Mesothelial cell of epicardium (in vitro differentiated cells): ENCODE measurements around the gene WDR88. TPM values are rescaled to one million over a fixed set of nuclear protein-coding genes. Genes with fewer than 3 reads are reported as not detected.

Source experiments
- DNase-seq, 2 experiments: peaks; one replicate each; pipeline ENCODE4 v3.0.0; 2021; ENCODE audit warnings: low spot score in 2 of 2; ENCODE audit not compliant: unreplicated experiment in 2 of 2
- H3K27ac Mint-ChIP-seq: 2 replicates; pipeline ENCODE4 v1.8.0; 2021; ENCODE audit warnings: mixed read lengths
- H3K27me3 Mint-ChIP-seq: 2 replicates; pipeline ENCODE4 v1.8.0; 2021; ENCODE audit warnings: low read depth, mixed read lengths
- H3K36me3 Mint-ChIP-seq: 2 replicates; pipeline ENCODE4 v1.8.0; 2021; ENCODE audit warnings: mixed read lengths
- H3K4me1 Mint-ChIP-seq: 2 replicates; pipeline ENCODE4 v1.8.0; 2021; ENCODE audit warnings: mixed read lengths
- H3K4me3 Mint-ChIP-seq: 2 replicates; pipeline ENCODE4 v1.8.0; 2021; ENCODE audit warnings: mild to moderate bottlenecking, moderate library complexity, mixed read lengths
- H3K9me3 Mint-ChIP-seq: 2 replicates; pipeline ENCODE4 v1.8.0; 2021; ENCODE audit warnings: mixed read lengths
- CTCF ChIP-seq: fragments of 200-600 bp; sonication (generic); IDR thresholded peaks from one replicate; pipeline ENCODE4 v1.5.0; 2021; ENCODE audit warnings: antibody characterized with exemption; ENCODE audit not compliant: unreplicated experiment
- total RNA-seq: library from RNA; stranded (reverse); gene quantifications from 3 replicates; pipeline ENCODE4 v1.2.1, GENCODE V29; 2021

The WDR88 gene
- total RNA-seq, 1 donor from 2014 or later: not detected

- no peak overlapping the region for H3K27ac Mint-ChIP-seq
- no peak for TF ChIP-seq CTCF
- peaks cover 3% of the 10 kb centered on the region for H3K27me3 Mint-ChIP-seq
- peaks cover 2% of the 10 kb centered on the region for H3K9me3 Mint-ChIP-seq
- no peak for DNase-seq
- peaks cover 4% of the 10 kb centered on the region for H3K36me3 Mint-ChIP-seq
- H3K4me1 Mint-ChIP-seq: peaks cover 26% of the 10 kb centered on the region
- H3K4me3 Mint-ChIP-seq: no peak overlapping the region
These were observed 42.3 kb downstream of the WDR88 start for GRCh38 chr19:33174186-33174585.

- Mint-ChIP-seq H3K9me3 (no peaks in the 10 kb centered on the region), H3K27ac (peak overlapping the region; percentile 30), H3K4me3 (peak overlapping the region; percentile 96), H3K4me1 (peaks cover 28% of the 10 kb centered on the region), H3K27me3 (peaks cover 3% of the 10 kb centered on the region), H3K36me3 (peaks cover 2% of the 10 kb centered on the region)
- no peak for TF ChIP-seq CTCF
- DNase-seq: no peak
These were observed 43.4 kb downstream of the WDR88 start for GRCh38 chr19:33175156-33175782.

GRCh38 chr19:33175886-33176669 is 44.2 kb downstream of the WDR88 start:
- H3K4me3 Mint-ChIP-seq: peak overlapping the region; percentile 96
- TF ChIP-seq CTCF: no peak
- H3K27me3 Mint-ChIP-seq: peaks cover 3% of the 10 kb centered on the region
- no peak for DNase-seq
- peaks cover 2% of the 10 kb centered on the region for H3K36me3 Mint-ChIP-seq
- H3K9me3 Mint-ChIP-seq: no peaks in the 10 kb centered on the region
- peak overlapping the region; percentile 95 for H3K27ac Mint-ChIP-seq
- H3K4me1 Mint-ChIP-seq: peaks cover 28% of the 10 kb centered on the region

GRCh38 chr19:33176670-33177416 is 44.9 kb downstream of the WDR88 start:
- DNase-seq: peak; percentile 92 to 100
- Mint-ChIP-seq H3K4me1 (peaks cover 26% of the 10 kb centered on the region), H3K4me3 (peak overlapping the region; percentile 96), H3K27me3 (peaks cover 3% of the 10 kb centered on the region), H3K27ac (peak overlapping the region; percentile 95), H3K36me3 (peaks cover 2% of the 10 kb centered on the region), H3K9me3 (no peaks in the 10 kb centered on the region)
- no peak for TF ChIP-seq CTCF

GRCh38 chr19:33177417-33177979 is 45.6 kb downstream of the WDR88 start:
- Mint-ChIP-seq H3K4me3 (peak overlapping the region; percentile 96), H3K36me3 (peaks cover under 1% of the 10 kb centered on the region), H3K9me3 (no peaks in the 10 kb centered on the region), H3K27me3 (peaks cover 3% of the 10 kb centered on the region), H3K4me1 (peaks cover 25% of the 10 kb centered on the region), H3K27ac (peak overlapping the region; percentile 95)
- DNase-seq: peak in 1 of 2 experiments; percentile 79
- peak; percentile 49 for TF ChIP-seq CTCF
